ENCODE data around the gene SUCLA2. TPM values are rescaled to one million over a fixed set of nuclear protein-coding genes. Genes with fewer than 3 reads are reported as not detected.

SUCLA2 gene
- total and polyA plus RNA-seq, 2 of the 8 experiments (the other 6 are each of a cell fraction or from before 2014, with no cell fraction given), result 23.5 to 78.8 TPM

- TF ChIP-seq CHD7 (IDR thresholded peaks at IDR 0.05; ENCODE audit: insufficient replicate concordance, low read length) (no peak), SUZ12 (IDR thresholded peaks at IDR 0.05; ENCODE audit: low read length) (no peak), YY1 (IDR thresholded peaks at IDR 0.05; ENCODE audit: low read depth, low read length) (no peak), BCL11A (IDR thresholded peaks at IDR 0.05; ENCODE audit: low read depth in 2 of 2, low read length in 2 of 2) (no peak), CTBP2 (IDR thresholded peaks at IDR 0.05; ENCODE audit: borderline replicate concordance, insufficient read depth, insufficient read length, low read length) (no peak), CBX8 (IDR thresholded peaks at IDR 0.05; ENCODE audit: borderline replicate concordance, low read depth, low read length) (no peak), RXRA (IDR thresholded peaks at IDR 0.05; ENCODE audit: insufficient read depth, low read depth, low read length) (no peak), EGR1 (IDR thresholded peaks at IDR 0.05; ENCODE audit: borderline replicate concordance, low read depth, low read length) (no peak), BRCA1 (IDR thresholded peaks at IDR 0.05; ENCODE audit: low read depth, low read length) (no peak)
Observed at GRCh38 chr13:47976325-47976724, 24.7 kb downstream of the SUCLA2 start (continued).
